22Rv1 (cell line): ENCODE data around the gene LMNB1.

Experiments
- ZFX ChIP-seq: fragments of 450-650 bp; IDR thresholded peaks from 2 replicates; pipeline ENCODE4 v1.6.1; 2017; ENCODE audit warnings: antibody characterized with exemption, borderline replicate concordance
- TF ChIP-seq, protein P1 (sequence below): fragments of 450-650 bp; IDR thresholded peaks from 2 replicates; pipeline ENCODE4 v1.5.1; 2017; ENCODE audit warnings: mild to moderate bottlenecking

DNA sequence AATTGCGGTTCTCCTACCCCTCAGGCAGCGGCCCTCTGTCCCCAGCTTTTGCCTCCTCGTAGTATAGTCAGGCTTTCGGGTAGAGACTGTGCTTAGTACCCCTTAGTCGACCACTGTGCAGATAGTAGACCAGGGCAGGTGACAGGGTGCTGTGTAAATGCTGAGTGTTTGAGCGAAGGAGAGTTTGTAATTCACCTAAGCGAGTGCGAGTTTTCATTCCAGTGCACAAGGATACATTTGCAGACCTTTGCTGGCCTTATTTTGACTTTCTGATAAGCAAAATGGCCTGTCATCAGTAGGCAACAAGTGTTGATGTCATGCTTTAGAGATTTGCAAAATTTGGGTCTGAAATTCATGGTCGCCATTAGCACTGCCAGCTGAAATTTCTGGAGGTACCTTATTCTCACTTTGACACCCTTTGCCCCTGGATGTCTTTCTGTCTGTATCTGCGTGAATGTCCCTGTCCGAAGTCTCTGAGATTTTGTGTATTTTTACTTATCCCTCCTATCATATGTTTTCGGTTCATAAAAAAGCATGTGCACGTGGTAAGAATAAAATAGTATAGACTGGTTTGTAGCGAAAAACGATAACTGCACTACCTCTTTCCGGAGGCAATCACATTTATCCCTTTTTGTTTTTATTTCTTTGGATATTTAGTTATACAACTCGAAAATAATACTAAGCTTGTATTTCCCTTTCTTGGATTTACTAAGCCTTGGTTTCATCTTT lies 1.9 kb downstream of the LMNB1 start:
- TF ChIP-seq, protein P1, sequence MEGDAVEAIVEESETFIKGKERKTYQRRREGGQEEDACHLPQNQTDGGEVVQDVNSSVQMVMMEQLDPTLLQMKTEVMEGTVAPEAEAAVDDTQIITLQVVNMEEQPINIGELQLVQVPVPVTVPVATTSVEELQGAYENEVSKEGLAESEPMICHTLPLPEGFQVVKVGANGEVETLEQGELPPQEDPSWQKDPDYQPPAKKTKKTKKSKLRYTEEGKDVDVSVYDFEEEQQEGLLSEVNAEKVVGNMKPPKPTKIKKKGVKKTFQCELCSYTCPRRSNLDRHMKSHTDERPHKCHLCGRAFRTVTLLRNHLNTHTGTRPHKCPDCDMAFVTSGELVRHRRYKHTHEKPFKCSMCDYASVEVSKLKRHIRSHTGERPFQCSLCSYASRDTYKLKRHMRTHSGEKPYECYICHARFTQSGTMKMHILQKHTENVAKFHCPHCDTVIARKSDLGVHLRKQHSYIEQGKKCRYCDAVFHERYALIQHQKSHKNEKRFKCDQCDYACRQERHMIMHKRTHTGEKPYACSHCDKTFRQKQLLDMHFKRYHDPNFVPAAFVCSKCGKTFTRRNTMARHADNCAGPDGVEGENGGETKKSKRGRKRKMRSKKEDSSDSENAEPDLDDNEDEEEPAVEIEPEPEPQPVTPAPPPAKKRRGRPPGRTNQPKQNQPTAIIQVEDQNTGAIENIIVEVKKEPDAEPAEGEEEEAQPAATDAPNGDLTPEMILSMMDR: no peak
- no peak for TF ChIP-seq ZFX
